Right ventricle myocardium inferior (tissue), 1 donor: ENCODE data around the gene ATR. TPM values are rescaled to one million over a fixed set of nuclear protein-coding genes. Genes with fewer than 3 reads are reported as not detected.
"Not testable (repeated sequence)": the region's sequence is repeated elsewhere in the genome, so short reads cannot be mapped to it uniquely, and the experiment has no call there.

Experiments
- ATAC-seq: fragments of 200-7000 bp; cut with Tn5 transposase; one replicate; pipeline ENCODE4 v1.9.1; 2020; ENCODE audit warnings: mild to moderate bottlenecking, moderate library complexity
- DNase-seq: peaks from one replicate; pipeline ENCODE4 v3.0.0; 2021; ENCODE audit errors: missing footprints
- intact Hi-C: fragments of 100-400 bp; cut with DNase I; formaldehyde crosslinking; loops from one replicate; pipeline ENCODE4 v1.11.0; 2022
- total RNA-seq: library from RNA; stranded (reverse); fragmentation: NEBNext Ultra II Directional; extraction: Animal tissue kit (Norgen Biotek cat#: 25700); gene quantifications from one replicate; pipeline ENCODE4 v1.2.1, GENCODE V29; 2021
- donor health status: DM: no; HTN: yes; CAD: no; lungs with severe emphysema.

Gene ATR
- total RNA-seq, 1 donor from 2014 or later = 8.5 TPM

- DNase-seq (peak; percentile 90), ATAC-seq (peak; percentile 96)
These were observed 17.6 kb upstream of the ATR start, which contains the start of gene PLS1 for GRCh38 chr3:142595951-142596725. PLS1 (plus strand) TSS chr3:142596393; CDS start chr3:142664238, 67,845 bp downstream.

GRCh38 chr3:142595581-142595950 is 17.0 kb upstream of the ATR start:
- ATAC-seq (no peak), DNase-seq (no peak)
- intact Hi-C loops = loop anchor here (5.0 kb wide), 2 partner anchors 127 to 407 kb away; partner anchors contain the start of genes TRPC1 and U2SURP

More at GRCh38 chr3:142595951-142596725, 17.6 kb upstream of the ATR start, which contains the start of gene PLS1:
- intact Hi-C loops = loop anchor here (5.0 kb wide), 2 partner anchors 126 to 406 kb away; partner anchors contain the start of genes TRPC1 and U2SURP

- no peak for DNase-seq
- intact Hi-C loops = loop anchor here (5.0 kb wide), 2 partner anchors 127 to 407 kb away; partner anchors contain the start of genes TRPC1 and U2SURP
- no peak for ATAC-seq
These were observed 16.6 kb upstream of the ATR start for GRCh38 chr3:142595141-142595540.

- ATAC-seq, intact Hi-C loops, DNase-seq: not testable (repeated sequence)
These were observed 13.7 kb upstream of the ATR start for GRCh38 chr3:142592268-142592667.

- intact Hi-C loops = loop anchor here (10.0 kb wide), 1 partner anchor 236 kb away; no protein-coding TSS in a partner anchor
- DNase-seq (no peak), ATAC-seq (no peak)
These were observed 10.2 kb upstream of the ATR start for GRCh38 chr3:142588703-142589102.

- peak; percentile 44 for ATAC-seq
- no peak for DNase-seq
- intact Hi-C loops = loop anchor here (2.0 to 10.0 kb wide), 2 partner anchors 238 to 408 kb away; no protein-coding TSS in a partner anchor
These were observed 8.4 kb upstream of the ATR start for GRCh38 chr3:142586803-142587406.

GRCh38 chr3:142581070-142581469 is 2.5 kb upstream of the ATR start:
- intact Hi-C loops = loop anchor here (10.0 kb wide), 1 partner anchor 244 kb away; no protein-coding TSS in a partner anchor
- DNase-seq, ATAC-seq: not testable (repeated sequence)

- no peak for DNase-seq
- intact Hi-C loops = loop anchor here (10.0 kb wide), 1 partner anchor 245 kb away; no protein-coding TSS in a partner anchor
- ATAC-seq = no peak
These were observed 1.5 kb upstream of the ATR start for GRCh38 chr3:142580061-142580423.

- intact Hi-C loops = loop anchor here (5.0 kb wide), 1 partner anchor 424 kb away; the partner anchor contains the start of gene U2SURP
- no peak for ATAC-seq
These were observed 721 bp downstream of the ATR start for GRCh38 chr3:142577696-142578328.

GRCh38 chr3:142576792-142577191 is 1.7 kb downstream of the ATR start:
- ATAC-seq = no peak
- no peak for DNase-seq
- intact Hi-C loops = loop anchor here (5.0 kb wide), 1 partner anchor 426 kb away; the partner anchor contains the start of gene U2SURP

More at GRCh38 chr3:142577696-142578328, 721 bp downstream of the ATR start:
- DNase-seq = no peak

- ATAC-seq = no peak
- intact Hi-C loops = loop anchor here (5.0 kb wide), 1 partner anchor 428 kb away; the partner anchor contains the start of gene U2SURP
- no peak for DNase-seq
These were observed 3.9 kb downstream of the ATR start for GRCh38 chr3:142574665-142575064.

- DNase-seq, intact Hi-C loops, ATAC-seq: not testable (repeated sequence)
These were observed 4.3 kb downstream of the ATR start for GRCh38 chr3:142574223-142574622.

- intact Hi-C loops, DNase-seq, ATAC-seq: not testable (repeated sequence)
These were observed 9.1 kb downstream of the ATR start for GRCh38 chr3:142569422-142569821.

- ATAC-seq = no peak
- intact Hi-C loops = no loop called here
These were observed 10.0 kb downstream of the ATR start for GRCh38 chr3:142568393-142569017.

GRCh38 chr3:142566096-142566495 is 12.4 kb downstream of the ATR start:
- DNase-seq (no peak), ATAC-seq (no peak)
- intact Hi-C loops = no loop called here

More at GRCh38 chr3:142568393-142569017, 10.0 kb downstream of the ATR start:
- no peak for DNase-seq

GRCh38 chr3:142563496-142563997 is 15.0 kb downstream of the ATR start:
- ATAC-seq (no peak), DNase-seq (no peak)
- intact Hi-C loops = no loop called here

GRCh38 chr3:142560118-142560517 is 18.4 kb downstream of the ATR start:
- intact Hi-C loops = no loop called here
- DNase-seq (no peak), ATAC-seq (no peak)

GRCh38 chr3:142553741-142554140 is 24.8 kb downstream of the ATR start:
- ATAC-seq (no peak), DNase-seq (no peak)
- intact Hi-C loops = no loop called here
